GM19397 (cell line): ENCODE results near the gene NIPA2.
"Not testable (repeated sequence)": the region's sequence is repeated elsewhere in the genome, so short reads cannot be mapped to it uniquely, and the experiment has no call there.

Source experiments
- ATAC-seq: cut with Tn5 transposase; IDR thresholded peaks from one replicate; pipeline ENCODE4 v1.9.1; 2021; ENCODE audit warnings: mild to moderate bottlenecking, moderate library complexity; ENCODE audit not compliant: unreplicated experiment

Gene NIPA2

DNA sequence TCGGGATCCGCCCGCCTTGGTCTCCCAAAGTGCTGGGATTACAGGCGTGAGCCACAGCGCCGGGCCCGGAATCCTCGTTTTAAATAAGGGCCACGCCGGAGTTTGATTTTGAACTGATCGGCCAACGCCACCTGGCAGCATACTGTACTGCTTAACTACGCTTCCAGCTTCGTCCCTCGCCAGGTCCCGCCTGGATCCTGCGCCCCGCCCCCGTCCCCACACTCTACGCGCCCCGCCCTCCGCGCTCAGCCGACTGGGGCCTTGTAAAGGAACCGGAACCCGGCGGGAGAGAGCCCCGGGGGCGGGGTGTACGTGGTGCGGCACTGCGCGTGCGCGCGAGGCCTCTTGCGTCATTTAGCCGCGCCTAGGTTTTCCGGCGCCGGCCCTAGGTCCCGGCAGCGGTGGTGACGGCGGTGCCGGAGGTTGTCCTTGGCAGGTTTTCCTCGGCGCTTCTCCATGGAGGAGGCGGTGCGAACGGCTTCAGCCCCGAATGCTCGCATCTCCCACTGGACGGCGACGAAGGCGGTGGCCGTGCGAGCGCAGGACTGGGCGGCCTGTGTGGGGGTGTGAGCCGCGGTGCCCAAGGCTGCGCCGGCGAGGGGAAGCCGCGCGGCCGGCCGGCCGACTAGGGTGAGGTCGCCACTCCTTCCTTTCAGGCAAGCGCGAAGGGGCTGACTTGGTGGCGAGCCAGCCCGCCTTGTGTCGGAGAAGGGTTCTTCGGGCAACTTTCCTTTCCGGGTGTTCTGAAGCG lies at the start of gene NIPA2:
NIPA2 (plus strand) TSS at position 375 of the 751 bp plus-strand sequence. CDS start 13,066 bp downstream, outside the sequence.
- peak; percentile 81 for ATAC-seq

DNA sequence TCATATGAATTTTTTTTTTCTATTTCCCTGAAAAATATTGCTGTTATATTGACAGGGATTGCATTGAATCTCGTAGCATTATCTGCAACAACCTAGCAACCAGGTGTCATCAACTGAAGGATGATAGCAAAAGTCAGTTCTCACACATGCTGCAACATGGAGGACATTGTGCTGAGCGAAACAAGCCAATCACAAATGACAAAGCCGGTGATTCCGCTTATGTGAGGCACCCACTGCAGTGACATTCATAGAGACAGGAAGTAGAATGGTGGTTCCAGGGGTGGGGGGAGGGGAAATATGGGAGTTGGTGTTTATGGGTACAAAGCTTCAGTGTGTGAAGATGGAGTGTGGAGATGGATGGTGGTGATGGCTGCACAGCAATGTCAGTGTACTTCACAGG lies 44.4 kb upstream of the NIPA2 start:
- ATAC-seq = no peak

DNA sequence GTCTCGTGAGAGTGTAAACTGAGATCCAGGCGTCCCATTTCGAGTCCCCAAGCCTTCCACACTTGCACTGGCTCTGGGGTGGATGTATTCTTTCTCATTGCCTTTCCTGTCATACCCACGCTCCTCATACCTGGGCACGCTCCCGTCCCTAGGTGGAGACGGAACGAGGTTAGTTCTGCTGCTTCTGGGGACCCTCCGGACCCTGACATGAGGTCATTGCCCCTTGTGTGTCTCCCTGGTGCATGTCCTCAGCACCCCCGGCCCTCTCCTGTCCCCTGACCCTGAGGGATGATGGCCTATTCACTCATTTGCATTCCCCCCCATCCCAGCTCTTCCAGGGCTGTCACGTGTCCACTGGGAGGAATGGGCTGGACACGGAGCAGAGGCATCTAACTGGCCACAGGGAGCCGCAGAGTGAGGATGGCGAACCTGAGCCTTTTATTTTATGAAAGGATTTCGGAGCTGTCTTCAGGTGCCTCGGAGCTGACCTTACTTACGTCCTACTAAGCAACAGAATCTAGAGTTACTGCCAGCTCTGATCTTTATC lies 43.8 kb upstream of the NIPA2 start:
- no peak for ATAC-seq

DNA sequence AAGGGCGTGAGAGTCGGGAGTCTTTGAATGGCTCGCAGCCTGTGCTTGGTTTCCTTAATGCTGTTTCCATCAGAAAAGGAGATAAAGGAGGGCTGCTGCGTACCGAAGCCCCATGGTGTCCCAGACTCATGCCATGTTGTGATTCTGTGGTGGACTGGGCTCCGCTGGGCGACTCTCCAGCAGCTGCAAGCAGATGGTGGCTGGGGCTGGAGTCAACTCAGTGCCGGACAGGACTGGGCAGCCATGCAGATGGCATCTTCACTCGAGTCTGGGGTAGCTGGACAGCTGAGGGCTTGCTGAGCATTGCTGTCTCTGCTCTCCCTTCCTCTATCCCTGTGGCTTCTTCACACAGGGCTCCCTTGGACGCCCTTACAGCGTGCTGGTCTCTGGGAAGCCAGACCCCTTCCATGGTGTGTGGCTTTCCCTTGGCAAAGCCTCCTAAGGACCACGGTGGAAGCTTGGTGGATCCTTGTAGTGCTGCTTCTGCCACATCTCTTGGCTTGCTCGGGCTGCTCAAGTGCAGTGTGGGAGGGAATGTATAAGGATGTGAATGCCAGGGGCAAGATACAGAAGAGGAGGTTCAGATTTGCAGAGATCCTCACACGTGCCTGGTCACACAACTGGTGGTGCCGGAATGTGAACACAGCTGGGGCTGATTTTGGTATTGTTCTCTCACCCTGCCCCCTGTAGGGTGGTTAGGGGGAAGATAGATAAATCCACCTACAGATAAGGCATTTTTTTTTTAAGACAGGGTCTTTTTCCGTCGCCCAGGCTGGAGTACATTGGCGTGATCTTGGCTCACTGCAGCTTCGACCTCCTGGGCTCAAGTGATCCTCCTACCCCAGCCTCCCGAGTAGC lies 43.0 kb upstream of the NIPA2 start:
- ATAC-seq = no peak

DNA sequence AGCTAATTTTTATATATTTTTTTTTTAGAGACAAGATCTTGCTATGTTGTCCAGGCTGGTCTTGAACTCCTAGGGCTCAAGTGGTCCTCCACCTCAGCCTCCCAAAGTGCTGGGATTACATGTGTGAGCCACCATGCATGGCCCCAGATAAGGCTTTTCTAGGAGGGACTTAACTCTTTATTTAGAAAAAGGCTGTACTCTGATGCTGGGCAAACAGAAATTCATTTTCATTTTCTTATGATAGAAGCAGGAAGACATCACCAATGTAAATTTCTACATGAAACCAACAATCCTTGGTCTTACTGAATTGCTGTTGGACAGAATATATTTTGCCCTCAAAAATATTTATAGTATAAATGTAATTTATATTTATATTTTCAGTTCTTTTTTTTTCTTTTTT lies 42.4 kb upstream of the NIPA2 start:
- no peak for ATAC-seq

- no peak for ATAC-seq
These were observed 38.6 kb upstream of the NIPA2 start for GRCh38 chr15:22799902-22800301.

- not testable (repeated sequence) for ATAC-seq
These were observed 35.5 kb upstream of the NIPA2 start for GRCh38 chr15:22803006-22803405.

GRCh38 chr15:22806156-22806555 lies 32.3 kb upstream of the NIPA2 start:
- ATAC-seq = no peak

DNA sequence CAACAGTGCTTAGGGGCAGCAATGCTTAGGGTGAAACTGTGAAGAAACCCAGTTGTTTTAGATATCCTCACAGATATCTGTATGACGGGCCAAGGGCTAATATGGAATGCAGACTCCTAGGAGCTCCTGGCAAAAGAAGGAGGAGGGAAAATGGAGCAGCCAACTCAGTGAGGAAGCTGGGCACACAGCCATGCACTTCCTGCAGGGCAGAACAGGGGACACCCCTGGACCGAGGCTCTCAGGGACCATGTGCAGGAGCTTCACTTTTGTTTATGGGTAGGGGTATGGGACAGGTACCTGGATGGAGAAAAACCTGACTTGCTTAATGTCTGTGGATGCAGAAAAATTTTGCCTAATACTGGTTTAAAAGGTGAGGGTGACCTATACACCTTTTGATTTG lies 31.8 kb upstream of the NIPA2 start:
- no peak for ATAC-seq

DNA sequence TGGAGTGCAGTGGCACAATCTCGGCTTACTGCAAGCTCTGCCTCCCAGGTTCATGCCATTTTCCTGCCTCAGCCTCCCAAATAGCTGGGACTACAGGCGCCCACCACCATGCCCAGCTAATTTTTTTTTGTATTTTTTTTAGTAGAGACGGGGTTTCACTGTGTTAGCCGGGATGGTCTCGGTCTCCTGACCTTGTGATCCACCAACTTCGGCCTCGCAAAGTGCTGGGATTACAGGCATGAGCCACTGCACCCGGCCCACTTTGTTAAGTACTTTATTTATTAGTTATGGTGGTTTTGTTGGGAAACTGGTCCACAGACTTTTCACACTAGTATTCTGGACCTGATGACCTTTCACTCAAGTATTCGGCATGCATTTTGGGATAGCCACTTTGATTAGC lies 30.6 kb upstream of the NIPA2 start:
- not testable (repeated sequence) for ATAC-seq

- ATAC-seq = no peak
These were observed 30.2 kb upstream of the NIPA2 start for GRCh38 chr15:22808240-22808639.

DNA sequence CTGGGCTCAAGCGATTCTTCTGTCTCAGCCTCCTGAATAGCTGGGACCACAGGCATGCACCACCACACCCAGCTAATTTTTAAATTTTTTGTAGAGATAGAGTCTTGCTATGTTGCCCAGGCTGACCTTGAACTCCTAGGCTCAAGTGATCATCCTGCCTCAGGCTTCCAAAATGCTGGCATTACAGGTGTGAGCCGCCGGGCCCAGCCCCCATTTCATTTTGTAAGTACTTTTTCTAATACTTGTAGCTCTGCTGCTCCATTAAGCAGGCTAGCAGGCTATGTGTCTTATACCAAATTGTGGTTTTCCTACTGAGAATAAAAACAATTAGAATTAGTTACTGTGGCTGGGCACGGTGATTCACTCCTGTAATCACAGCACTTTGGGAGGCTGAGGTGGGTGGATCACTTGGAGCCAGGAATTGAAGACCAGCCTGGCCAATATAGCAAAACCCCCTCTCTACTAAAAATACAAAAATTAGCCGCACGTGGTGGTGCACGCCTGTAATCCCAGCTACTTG lies 29.6 kb upstream of the NIPA2 start:
- ATAC-seq = no peak

DNA sequence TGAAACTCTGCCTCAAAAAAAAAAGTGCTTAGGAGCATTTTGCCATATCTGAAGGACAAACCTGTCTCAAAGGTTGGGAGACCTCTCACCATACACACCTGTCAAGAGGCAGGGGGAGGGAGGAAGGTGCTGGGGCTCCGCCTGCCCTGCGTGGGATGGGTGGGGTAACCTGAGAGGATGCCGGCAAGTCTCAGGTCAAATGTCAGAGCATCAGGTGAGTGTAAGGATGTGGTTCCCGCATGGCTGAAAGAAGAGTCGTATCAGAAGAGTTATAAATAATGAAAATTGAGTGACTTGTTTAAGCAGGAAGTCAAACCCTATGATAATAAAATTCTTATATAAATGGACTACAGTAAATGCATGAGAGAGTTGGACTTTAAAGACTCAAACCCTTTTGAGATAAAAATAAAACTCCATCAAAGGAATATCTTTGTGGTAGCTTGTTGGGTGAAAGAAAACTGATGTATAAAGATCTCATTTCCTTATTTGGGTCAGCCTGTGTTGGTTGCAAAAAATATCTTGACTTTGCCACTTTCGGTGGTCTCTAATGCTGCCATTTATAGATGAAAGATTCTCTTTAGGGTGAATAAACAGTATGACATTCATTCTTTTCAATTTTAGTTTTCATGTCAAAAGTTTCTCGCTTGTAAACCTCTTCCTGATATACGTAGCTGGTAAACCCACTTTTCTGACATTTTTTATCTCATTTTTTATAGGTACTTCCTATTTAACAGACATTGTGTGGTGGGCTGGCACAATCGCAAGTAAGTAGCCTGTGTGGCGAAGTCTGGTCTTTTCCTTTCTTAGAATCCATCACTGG lies 28.2 kb upstream of the NIPA2 start:
- no peak for ATAC-seq

DNA sequence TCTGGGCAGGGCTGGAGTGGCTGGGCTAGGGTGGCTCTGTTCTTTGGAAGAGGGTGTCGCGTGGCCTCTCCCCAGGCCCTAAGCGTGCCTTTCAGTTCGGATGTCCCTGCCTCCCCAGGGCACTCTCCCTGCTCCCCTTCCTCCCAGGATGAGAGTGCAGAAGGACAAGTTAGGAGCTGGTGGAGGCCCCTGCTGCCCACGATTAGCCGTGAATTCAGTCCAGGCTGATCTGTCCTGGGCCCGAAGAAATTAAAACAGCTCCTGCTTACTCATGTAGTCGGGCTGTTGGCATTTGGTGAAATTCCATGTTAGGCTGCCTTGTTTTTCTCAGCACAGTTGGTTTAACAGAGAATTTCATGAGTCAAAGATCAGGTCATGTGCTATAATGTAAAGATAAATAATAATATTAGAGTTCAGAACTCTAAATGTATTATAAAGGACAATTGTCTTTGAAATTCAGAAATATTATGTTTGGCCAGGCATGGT lies 27.6 kb upstream of the NIPA2 start:
- ATAC-seq = no peak

DNA sequence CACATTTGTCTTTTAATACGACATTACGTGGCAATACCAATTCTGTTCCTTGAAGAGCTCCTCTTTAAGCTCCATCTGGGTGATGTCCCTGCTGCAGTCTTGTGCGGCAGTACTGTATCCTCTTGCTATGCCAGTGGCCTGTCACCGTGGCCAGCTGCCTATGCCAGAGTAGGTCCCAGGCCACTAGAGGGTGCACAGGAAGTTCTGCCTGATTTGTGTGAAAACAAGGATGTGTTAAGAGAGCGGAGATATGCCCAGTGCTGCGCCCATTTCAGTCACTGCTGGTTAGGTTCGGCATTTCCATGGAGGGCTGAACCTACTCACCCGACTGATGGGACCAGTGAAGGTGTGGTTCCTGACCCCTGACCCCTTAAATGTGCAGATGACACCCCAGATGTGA lies 26.8 kb upstream of the NIPA2 start:
- no peak for ATAC-seq

DNA sequence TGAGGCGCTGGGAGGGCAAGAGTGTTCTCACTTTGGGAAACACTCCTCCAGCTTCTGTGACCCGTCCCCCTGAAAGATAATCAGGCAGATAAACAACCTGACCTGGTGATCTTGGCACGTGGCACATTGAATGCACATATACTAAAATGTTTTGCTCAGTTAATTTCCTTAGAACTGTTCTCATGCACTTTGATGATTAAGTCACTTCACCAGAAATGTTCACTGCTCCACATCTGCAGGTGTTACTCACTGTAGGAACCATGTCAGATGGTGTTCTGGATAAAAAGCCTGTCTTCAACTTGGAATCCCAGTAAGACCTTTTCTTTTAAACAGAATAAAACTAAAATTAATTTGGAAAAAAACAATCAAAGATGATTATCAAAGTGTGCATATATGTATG lies 24.6 kb upstream of the NIPA2 start:
- no peak for ATAC-seq

GRCh38 chr15:22815766-22816165 lies 22.7 kb upstream of the NIPA2 start:
- ATAC-seq = no peak

- no peak for ATAC-seq
These were observed 18.8 kb upstream of the NIPA2 start for GRCh38 chr15:22819651-22820050.

GRCh38 chr15:22823495-22824128 lies 14.9 kb upstream of the NIPA2 start:
- no peak for ATAC-seq

DNA sequence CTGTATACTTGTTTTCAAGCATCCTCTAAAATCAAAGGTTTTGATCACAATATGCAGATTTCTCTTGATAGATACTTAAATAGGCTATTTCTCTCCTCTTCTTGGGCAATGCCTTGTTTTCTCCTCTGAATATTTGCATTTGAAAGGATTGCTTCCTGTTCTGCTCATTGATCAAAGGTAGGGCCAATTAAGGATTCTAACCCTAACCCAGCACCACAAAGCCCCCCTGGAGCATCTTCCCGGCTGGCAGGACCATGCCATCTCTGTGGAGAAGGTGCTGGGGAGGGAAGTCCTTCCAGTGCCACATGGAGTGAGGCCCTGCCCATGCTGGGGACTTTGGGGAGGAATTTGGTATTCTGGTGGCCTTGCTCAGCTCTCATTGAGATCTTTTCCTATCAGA lies 11.3 kb upstream of the NIPA2 start:
- no peak for ATAC-seq
